Measurements from ENCODE around the gene SASH3. TPM values are rescaled to one million over a fixed set of nuclear protein-coding genes. Genes with fewer than 3 reads are reported as not detected.
A peak's percentile ranks its signal among the peaks of the same experiment; 100 is the strongest.

Gene SASH3
- polyA plus RNA-seq, 4 donors, result 3.8 to 11.1 (median 7.8) TPM

- H3K27ac ChIP-seq (ENCODE audit: low read depth in 1 of 3, low read length in 2 of 3), result peak overlapping the region; percentile 79 to 92 (median 83)
- H3K36me3 ChIP-seq (ENCODE audit: control insufficient read depth in 3 of 3, insufficient read depth in 2 of 3, low read depth in 1 of 3, low read length in 3 of 3), result peaks cover 0 to 24% (median 0%) of the 10 kb centered on the region in 3 donors
- no peaks in the 10 kb centered on the region for H3K27me3 ChIP-seq (ENCODE audit: control insufficient read depth in 3 of 3, insufficient read depth in 3 of 3, low read length in 3 of 3)
- 5 to 35% (median 18%) methylated on average over 15 to 17 of the region's 17 CpGs for WGBS, 3 donors
- H3K9me3 ChIP-seq (ENCODE audit: control insufficient read depth in 2 of 2, insufficient read depth in 1 of 2, low read depth in 1 of 2, low read length in 1 of 2), result no peaks in the 10 kb centered on the region
- H3K4me1 ChIP-seq (ENCODE audit: control insufficient read depth in 3 of 3, insufficient read depth in 2 of 3, low read depth in 1 of 3, low read length in 2 of 3), result peaks cover 0 to 23% (median 0%) of the 10 kb centered on the region in 3 donors
- peak overlapping the region; percentile 60 to 79 (median 70) for H3K4me3 ChIP-seq (ENCODE audit: low read depth in 1 of 3, low read length in 3 of 3)
- FAIRE-seq (no peak), DNase-seq (peak; percentile 69 to 70)
These were observed 62.9 kb downstream of the SASH3 start for GRCh38 chrX:129842510-129843208.

DNA sequence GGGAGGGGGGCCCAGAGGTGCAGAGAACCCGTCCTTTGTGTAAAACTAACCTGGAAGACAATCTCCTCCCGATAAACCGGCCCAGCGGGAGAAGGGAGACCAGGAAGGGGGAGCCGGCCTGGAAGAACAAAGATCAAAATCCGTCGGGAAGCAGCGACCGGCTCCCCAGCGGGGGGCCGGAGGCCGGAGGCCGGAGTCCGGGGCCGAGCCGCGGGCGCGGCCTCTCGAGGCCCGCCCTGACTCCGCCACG, 63.4 kb downstream of the SASH3 start:
- Histone ChIP-seq H3K4me1 (ENCODE audit: control insufficient read depth in 3 of 3, insufficient read depth in 2 of 3, low read depth in 1 of 3, low read length in 2 of 3) (peaks cover 0 to 23% (median 0%) of the 10 kb centered on the region in 3 donors), H3K9me3 (ENCODE audit: control insufficient read depth in 2 of 2, insufficient read depth in 1 of 2, low read depth in 1 of 2, low read length in 1 of 2) (no peaks in the 10 kb centered on the region), H3K27ac (ENCODE audit: low read depth in 1 of 3, low read length in 2 of 3) (peak overlapping the region; percentile 79 to 92 (median 83)), H3K36me3 (ENCODE audit: control insufficient read depth in 3 of 3, insufficient read depth in 2 of 3, low read depth in 1 of 3, low read length in 3 of 3) (peaks cover 0 to 24% (median 0%) of the 10 kb centered on the region in 3 donors), H3K27me3 (ENCODE audit: control insufficient read depth in 3 of 3, insufficient read depth in 3 of 3, low read length in 3 of 3) (no peaks in the 10 kb centered on the region), H3K4me3 (ENCODE audit: low read depth in 1 of 3, low read length in 3 of 3) (peak overlapping the region; percentile 60 to 79 (median 70))
- WGBS, 3 donors, result 0 to 29% (median 14%) methylated on average over 14 to 23 of the region's 23 CpGs
- no peak for FAIRE-seq
- no peak for DNase-seq

DNA sequence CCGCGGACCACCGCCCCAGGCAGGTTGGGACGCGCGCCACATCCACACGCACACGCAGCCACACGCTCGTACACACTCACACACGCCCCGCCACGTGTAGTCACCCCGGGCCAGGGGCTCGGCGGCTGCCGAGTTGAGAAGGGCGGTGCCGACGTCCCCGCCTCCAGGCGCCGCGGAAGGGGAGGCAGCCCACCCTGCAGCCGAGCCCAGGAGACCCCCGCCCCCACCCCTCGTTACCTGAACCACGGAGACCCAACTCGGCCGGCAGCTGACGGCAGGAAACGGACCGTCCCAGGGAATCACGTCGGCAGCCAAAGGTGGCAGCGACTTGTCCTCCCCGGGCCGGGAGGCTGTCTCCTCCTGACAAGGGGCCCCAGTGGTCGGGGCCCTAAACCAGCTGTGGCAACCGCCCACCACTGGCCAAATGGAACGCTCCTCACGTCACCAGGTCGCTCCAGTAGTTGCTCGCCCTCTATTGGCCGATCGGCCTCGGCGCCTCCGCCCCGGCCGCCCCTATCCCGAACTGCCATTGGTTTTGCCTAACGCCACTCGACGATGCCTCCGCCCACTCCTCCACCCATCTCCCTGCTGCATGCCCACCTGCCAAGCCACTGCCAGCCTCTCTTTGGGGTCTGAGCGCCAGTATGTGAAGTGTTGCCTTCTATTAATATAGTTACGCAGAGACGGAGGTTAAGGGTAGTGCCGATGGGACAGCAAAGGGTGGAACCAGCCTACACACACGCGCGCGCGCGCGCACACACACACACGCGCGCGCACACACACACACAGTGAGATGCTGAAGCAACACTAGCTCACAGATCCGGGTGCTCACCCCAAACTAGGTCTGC, 63.9 kb downstream of the SASH3 start, which contains the start of gene ZDHHC9:
Gene ZDHHC9 (minus strand): TSS at position 428 of the 848 bp plus-strand sequence. CDS start 1,941 bp downstream, outside the sequence.
- H3K9me3 ChIP-seq (ENCODE audit: control insufficient read depth in 2 of 2, insufficient read depth in 1 of 2, low read depth in 1 of 2, low read length in 1 of 2), result no peaks in the 10 kb centered on the region
- FAIRE-seq, result no peak
- peak within 1 kb of the TSS; percentile 79 to 92 (median 83) for H3K27ac ChIP-seq (ENCODE audit: low read depth in 1 of 3, low read length in 2 of 3)
- H3K4me1 ChIP-seq (ENCODE audit: control insufficient read depth in 3 of 3, insufficient read depth in 2 of 3, low read depth in 1 of 3, low read length in 2 of 3), result peaks cover 0 to 23% (median 0%) of the 10 kb centered on the region in 3 donors
- H3K36me3 ChIP-seq (ENCODE audit: control insufficient read depth in 3 of 3, insufficient read depth in 2 of 3, low read depth in 1 of 3, low read length in 3 of 3), result peaks cover 0 to 21% (median 0%) of the 10 kb centered on the region in 3 donors
- peak; percentile 85 to 92 for DNase-seq
- H3K27me3 ChIP-seq (ENCODE audit: control insufficient read depth in 3 of 3, insufficient read depth in 3 of 3, low read length in 3 of 3), result no peaks in the 10 kb centered on the region
- peak within 1 kb of the TSS; percentile 60 to 79 (median 70) for H3K4me3 ChIP-seq (ENCODE audit: low read depth in 1 of 3, low read length in 3 of 3)
- 0 to 42% (median 22%) methylated on average over 19 to 72 of the region's 72 CpGs for WGBS, 3 donors

Other genes starting within 250 kb of the SASH3 start
- gene OCRL, start 239.7 kb upstream of the SASH3 start, polyA plus RNA-seq, result 10 to 100 TPM in 3 of 4 donors, 1 to 10 TPM in 1; 8.4 to 20.3 (median 10.5) TPM
- gene APLN, start 125.0 kb upstream of the SASH3 start, polyA plus RNA-seq, result 1 to 10 TPM in 2 of 4 donors, under 1 TPM in 1, not detected in 1; 0.27 to 1.5 (median 1.2) TPM
- 100 to 1,000 TPM in 1 of 4 donors, 10 to 100 TPM in 3; 27.0 to 744 (median 53.7) TPM for gene XPNPEP2, start 41.0 kb upstream of the SASH3 start, polyA plus RNA-seq
- gene ZDHHC9, start 63.9 kb downstream of the SASH3 start, polyA plus RNA-seq, result 10 to 100 TPM; 17.2 to 71.0 (median 23.4) TPM
- 10 to 100 TPM in 2 of 4 donors, 1 to 10 TPM in 2; 4.7 to 18.5 (median 11.0) TPM for gene UTP14A, start 126.2 kb downstream of the SASH3 start, polyA plus RNA-seq
- gene BCORL1, start 202.7 kb downstream of the SASH3 start, polyA plus RNA-seq, result 10 to 100 TPM in 1 of 4 donors, 1 to 10 TPM in 3; 1.8 to 22.5 (median 3.2) TPM